Hepatocyte (in vitro differentiated cells): ENCODE data around the gene LRRC4C.

Source experiments
- EZH2 ChIP-seq: fragments of 200-600 bp; sonication (generic); IDR thresholded peaks from 2 replicates; pipeline ENCODE4 v1.6.1; 2016; ENCODE audit warnings: antibody characterized with exemption, mild to moderate bottlenecking, borderline replicate concordance
- EZH2phosphoT487 ChIP-seq: fragments of 200-600 bp; sonication (generic); IDR thresholded peaks from one replicate; pipeline ENCODE4 v1.6.1; 2018; ENCODE audit warnings: antibody characterized with exemption, mild to moderate bottlenecking, low read depth, moderate library complexity; ENCODE audit not compliant: unreplicated experiment, severe bottlenecking
- TF ChIP-seq, protein P1 (sequence below): fragments of 200-600 bp; sonication (generic); IDR thresholded peaks from 2 replicates; pipeline ENCODE4 v1.5.1; 2016; ENCODE audit warnings: antibody characterized with exemption, mild to moderate bottlenecking; ENCODE audit not compliant: poor library complexity

DNA sequence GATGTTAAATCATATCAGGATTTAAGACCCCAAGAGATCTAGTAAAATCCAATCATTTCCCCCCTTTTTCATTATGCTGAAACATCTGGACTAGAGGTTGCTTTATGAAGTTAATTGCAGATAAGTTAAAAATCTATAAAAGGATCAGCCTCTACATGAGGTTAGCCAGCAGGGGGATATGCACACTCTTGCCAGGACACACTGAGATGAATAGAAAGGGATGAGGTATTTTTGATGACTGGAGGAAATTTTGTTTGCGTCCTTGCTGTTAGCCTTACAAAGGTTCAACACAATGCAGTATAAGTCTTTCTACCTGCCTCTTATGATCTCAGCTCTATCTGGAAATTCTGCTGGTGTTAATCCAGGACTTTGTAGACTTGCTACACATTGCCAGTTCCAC is 1034.3 kb downstream of the LRRC4C start:
- TF ChIP-seq, protein P1, sequence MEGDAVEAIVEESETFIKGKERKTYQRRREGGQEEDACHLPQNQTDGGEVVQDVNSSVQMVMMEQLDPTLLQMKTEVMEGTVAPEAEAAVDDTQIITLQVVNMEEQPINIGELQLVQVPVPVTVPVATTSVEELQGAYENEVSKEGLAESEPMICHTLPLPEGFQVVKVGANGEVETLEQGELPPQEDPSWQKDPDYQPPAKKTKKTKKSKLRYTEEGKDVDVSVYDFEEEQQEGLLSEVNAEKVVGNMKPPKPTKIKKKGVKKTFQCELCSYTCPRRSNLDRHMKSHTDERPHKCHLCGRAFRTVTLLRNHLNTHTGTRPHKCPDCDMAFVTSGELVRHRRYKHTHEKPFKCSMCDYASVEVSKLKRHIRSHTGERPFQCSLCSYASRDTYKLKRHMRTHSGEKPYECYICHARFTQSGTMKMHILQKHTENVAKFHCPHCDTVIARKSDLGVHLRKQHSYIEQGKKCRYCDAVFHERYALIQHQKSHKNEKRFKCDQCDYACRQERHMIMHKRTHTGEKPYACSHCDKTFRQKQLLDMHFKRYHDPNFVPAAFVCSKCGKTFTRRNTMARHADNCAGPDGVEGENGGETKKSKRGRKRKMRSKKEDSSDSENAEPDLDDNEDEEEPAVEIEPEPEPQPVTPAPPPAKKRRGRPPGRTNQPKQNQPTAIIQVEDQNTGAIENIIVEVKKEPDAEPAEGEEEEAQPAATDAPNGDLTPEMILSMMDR = no peak
- TF ChIP-seq EZH2 (no peak), EZH2phosphoT487 (no peak)
